HEK293T (cell line): ENCODE measurements around the gene MYL3.

Source experiments
- ARNT ChIP-seq: fragments of 450-650 bp; IDR thresholded peaks from 2 replicates; pipeline ENCODE4 v1.6.1; 2017; ENCODE audit warnings: mild to moderate bottlenecking
- FOXK2 ChIP-seq: fragments of 450-650 bp; IDR thresholded peaks from 2 replicates; pipeline ENCODE4 v1.6.1; 2016; ENCODE audit warnings: mild to moderate bottlenecking
- FOXM1 ChIP-seq: fragments of 450-650 bp; IDR thresholded peaks from 2 replicates; pipeline ENCODE4 v1.6.1; 2017; ENCODE audit warnings: mild to moderate bottlenecking, borderline replicate concordance
- LEF1 ChIP-seq: fragments of 450-650 bp; IDR thresholded peaks from 2 replicates; pipeline ENCODE4 v1.6.1; 2017; ENCODE audit warnings: mild to moderate bottlenecking, borderline replicate concordance
- TARDBP ChIP-seq: fragments of 450-650 bp; IDR thresholded peaks from 2 replicates; pipeline ENCODE4 v1.6.1; 2016

- TF ChIP-seq TARDBP: no peak
- no peak for TF ChIP-seq FOXK2
- no peak for TF ChIP-seq ARNT
- TF ChIP-seq FOXM1: no peak
- TF ChIP-seq LEF1: no peak
These were observed 2.3 kb upstream of the MYL3 start for GRCh38 chr3:46865546-46865945.
